Activated CD8-positive, alpha-beta memory T cell treated with anti-CD3 and anti-CD28 coated beads, Interleukin-2, amount 10 ng/mL, durations not matched to agents 7 days and 5 days (primary cell): ENCODE results near the gene UBE2G1. TPM values are rescaled to one million over a fixed set of nuclear protein-coding genes. Genes with fewer than 3 reads are reported as not detected.
"Not testable (repeated sequence)": the region's sequence is repeated elsewhere in the genome, so short reads cannot be mapped to it uniquely, and the experiment has no call there.

Source experiments
- ATAC-seq: fragments of 150-1000 bp; cut with Tn5 transposase; one replicate; pipeline ENCODE4 v1.10.0; 2021; ENCODE audit warnings: moderate library complexity
- CTCF ChIA-PET: fragments of 350-600 bp; sonication (Branson Sonifier 250); formaldehyde crosslinking; loops from one replicate; lab custom pipeline; 2021; ENCODE audit warnings: antibody characterized with exemption; lab: Charles Lee
- DNase-seq: peaks from one replicate; pipeline ENCODE4 v3.0.0-alpha.2; 2020
- H3K27ac Mint-ChIP-seq: one replicate; pipeline ENCODE4 v1.8.0; 2021; ENCODE audit warnings: mild to moderate bottlenecking, mixed read lengths
- H3K27me3 Mint-ChIP-seq: one replicate; pipeline ENCODE4 v1.8.0; 2021; ENCODE audit warnings: mixed read lengths
- H3K36me3 Mint-ChIP-seq: one replicate; pipeline ENCODE4 v1.8.0; 2021; ENCODE audit warnings: mild to moderate bottlenecking, mixed read lengths
- H3K4me1 Mint-ChIP-seq: one replicate; pipeline ENCODE4 v1.8.0; 2021; ENCODE audit warnings: mixed read lengths
- H3K4me3 Mint-ChIP-seq: one replicate; pipeline ENCODE4 v1.8.0; 2021; ENCODE audit warnings: mild to moderate bottlenecking, moderate library complexity, mixed read lengths
- H3K9me3 Mint-ChIP-seq: one replicate; pipeline ENCODE4 v1.8.0; 2022; ENCODE audit warnings: low read depth, mixed read lengths
- total RNA-seq, 2 experiments: library from RNA; stranded (reverse); gene quantifications; one replicate each; pipeline ENCODE4 v1.2.3, GENCODE V29; 2021

UBE2G1 gene
- total RNA-seq, 2 experiments from 2014 or later, result 77.1 to 83.0 TPM

DNA sequence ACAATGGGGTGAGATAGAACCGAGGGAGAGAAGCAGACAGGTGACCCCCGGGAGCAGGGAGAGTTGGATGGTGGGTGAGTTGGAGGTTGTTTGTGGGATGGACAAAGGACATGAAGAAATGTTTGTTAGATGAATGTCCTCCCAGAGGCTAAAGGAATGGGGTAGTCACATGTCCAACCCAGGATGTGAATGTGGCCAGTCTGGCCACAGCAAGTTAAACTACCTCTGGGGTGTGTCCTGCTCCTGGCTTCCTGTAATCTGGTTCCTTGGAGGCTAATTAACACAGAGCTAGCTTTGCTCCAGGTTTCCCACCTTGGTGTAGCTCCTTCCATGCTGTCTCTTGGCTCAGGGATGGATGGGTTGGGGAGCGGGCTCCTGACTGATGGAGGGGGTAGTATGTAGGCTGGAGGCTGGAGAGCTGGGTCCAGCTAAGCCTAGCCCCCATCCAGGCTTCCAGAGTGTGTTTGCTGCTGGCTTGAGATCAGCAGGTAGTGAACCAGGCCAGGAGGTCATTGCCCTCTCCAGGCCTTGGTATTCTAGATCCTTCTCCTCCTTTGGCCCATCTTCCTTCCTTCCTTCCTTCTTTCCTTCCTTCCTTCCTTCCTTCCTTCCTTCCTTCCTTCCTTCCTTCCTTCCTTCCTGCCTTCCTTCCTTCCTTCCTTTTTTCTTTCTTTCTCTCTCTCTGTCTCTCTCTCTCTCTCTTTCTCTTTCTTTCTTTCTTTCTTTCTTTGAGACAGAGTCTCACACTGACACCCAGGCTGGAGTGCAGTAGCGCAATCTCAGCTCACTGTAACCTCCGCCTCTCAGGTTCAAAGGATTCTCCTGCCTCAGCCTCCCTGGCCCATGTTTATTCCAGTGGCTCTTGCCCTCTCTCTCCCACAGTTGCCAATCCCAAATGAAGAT lies 28.0 kb upstream of the UBE2G1 start:
- peaks cover 38% of the 10 kb centered on the region for H3K4me1 Mint-ChIP-seq
- CTCF ChIA-PET, result interaction anchor here (0.9 to 1.4 kb wide), 4 partner anchors 11 to 194 kb away, joined by 3 to 5 read pairs (median 4); no protein-coding TSS in a partner anchor
- DNase-seq, result no peak

DNA sequence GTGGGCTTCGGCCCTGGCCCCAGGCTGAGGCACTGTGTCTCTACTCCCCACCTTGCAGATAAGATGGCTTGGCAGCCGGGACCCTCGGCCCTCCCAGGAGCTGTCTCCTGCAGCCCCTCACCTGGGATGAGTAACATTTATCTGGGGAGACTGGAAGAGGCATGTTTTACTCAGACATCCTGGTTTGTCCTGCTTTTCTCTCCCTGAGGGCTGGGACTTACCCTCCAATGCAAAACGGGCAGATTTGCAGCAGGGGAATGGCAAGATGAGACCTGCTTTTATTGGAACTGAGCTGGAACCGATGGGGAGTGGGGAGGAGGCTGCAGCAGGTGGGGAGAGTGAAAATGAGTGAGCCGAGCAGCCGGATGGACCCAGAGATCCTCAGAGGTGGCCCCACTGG lies 27.3 kb upstream of the UBE2G1 start:
- Mint-ChIP-seq H3K4me1 (peaks cover 38% of the 10 kb centered on the region), H3K36me3 (no peaks in the 10 kb centered on the region), H3K4me3 (no peak overlapping the region), H3K9me3 (no peaks in the 10 kb centered on the region), H3K27me3 (no peaks in the 10 kb centered on the region), H3K27ac (no peak overlapping the region)
- CTCF ChIA-PET, result interaction anchor here (0.6 to 1.2 kb wide), 4 partner anchors 19 to 194 kb away, joined by 3 to 5 read pairs (median 4); no protein-coding TSS in a partner anchor
- DNase-seq (no peak), ATAC-seq (no peak)

More for the DNA sequence above, 28.0 kb upstream of the UBE2G1 start:
- Mint-ChIP-seq H3K27me3 (no peaks in the 10 kb centered on the region), H3K9me3 (no peaks in the 10 kb centered on the region), H3K27ac (peak overlapping the region; percentile 29), H3K4me3 (no peak overlapping the region), H3K36me3 (no peaks in the 10 kb centered on the region)
- no peak for ATAC-seq

DNA sequence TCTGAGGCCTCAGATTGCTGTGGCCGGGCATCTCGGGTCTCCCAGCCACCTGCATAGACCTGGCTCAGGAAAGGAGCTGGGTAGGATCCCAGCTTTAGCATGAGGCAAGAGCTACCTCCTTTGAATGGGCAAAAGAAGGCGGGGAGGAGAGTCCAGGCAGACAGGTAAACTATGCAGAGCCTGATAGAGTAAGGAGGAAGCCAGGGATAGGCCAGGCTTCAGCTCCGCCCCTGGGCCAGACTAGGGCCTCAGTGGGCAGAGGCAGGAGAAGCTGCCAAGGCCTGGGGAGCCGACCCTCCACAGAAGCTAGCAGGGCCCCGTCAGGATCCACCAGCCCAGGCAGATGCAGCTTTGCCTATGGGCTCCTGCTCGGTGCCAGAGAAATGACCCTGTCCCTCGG lies 22.6 kb upstream of the UBE2G1 start:
- Mint-ChIP-seq H3K36me3 (no peaks in the 10 kb centered on the region), H3K4me3 (no peak overlapping the region), H3K4me1 (peaks cover 11% of the 10 kb centered on the region), H3K9me3 (no peaks in the 10 kb centered on the region), H3K27ac (no peak overlapping the region), H3K27me3 (no peaks in the 10 kb centered on the region)
- DNase-seq (no peak), ATAC-seq (no peak)
- CTCF ChIA-PET, result interaction anchor here (1.4 kb wide), 1 partner anchor 17 kb away, joined by 5 read pairs; no protein-coding TSS in a partner anchor

DNA sequence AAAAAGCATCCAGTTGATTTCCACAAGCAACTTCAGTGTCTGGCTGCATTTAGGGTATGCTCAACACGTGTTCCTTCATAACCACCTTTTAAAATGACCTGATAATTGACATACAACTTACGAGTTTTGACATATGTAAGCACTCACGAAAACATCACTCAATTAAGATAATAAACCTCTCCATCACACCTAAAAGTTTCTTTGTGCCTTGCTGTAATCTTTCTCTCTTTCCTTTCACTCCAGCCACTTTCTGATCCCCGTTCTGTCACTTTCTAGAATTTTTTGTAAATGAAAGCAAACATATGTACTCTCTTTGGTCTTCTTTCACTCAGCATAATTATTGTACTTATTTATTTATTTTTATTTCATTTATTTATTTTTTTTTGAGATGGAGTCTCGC lies 20.7 kb upstream of the UBE2G1 start:
- H3K36me3 Mint-ChIP-seq, result no peaks in the 10 kb centered on the region
- H3K9me3 Mint-ChIP-seq, result no peaks in the 10 kb centered on the region
- ATAC-seq (no peak), DNase-seq (no peak)
- H3K4me1 Mint-ChIP-seq, result peaks cover 5% of the 10 kb centered on the region
- H3K4me3 Mint-ChIP-seq, result no peak overlapping the region
- no peak overlapping the region for H3K27ac Mint-ChIP-seq
- H3K27me3 Mint-ChIP-seq, result no peaks in the 10 kb centered on the region
- CTCF ChIA-PET, result no interaction called here

DNA sequence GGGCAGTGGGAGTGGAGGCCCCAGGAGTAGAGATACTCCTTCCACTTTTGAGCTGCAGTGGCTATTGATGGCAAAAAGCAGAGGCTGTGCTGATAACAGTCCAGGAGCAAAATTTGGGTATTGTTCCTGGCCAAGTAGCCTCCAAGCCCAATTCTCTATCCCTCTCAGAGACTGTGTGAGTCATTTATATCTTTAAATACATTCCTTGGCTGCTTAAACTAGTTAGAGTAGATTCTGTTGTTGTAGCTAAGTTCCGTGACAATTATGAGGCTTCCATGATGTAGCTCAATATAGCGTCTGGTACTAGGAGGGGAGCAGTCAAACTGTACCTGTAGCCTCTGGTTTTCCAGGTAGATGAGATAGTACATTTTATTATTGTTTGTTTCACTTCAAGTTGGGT lies 19.9 kb upstream of the UBE2G1 start:
- Mint-ChIP-seq H3K27me3 (no peaks in the 10 kb centered on the region), H3K36me3 (no peaks in the 10 kb centered on the region), H3K4me3 (no peak overlapping the region), H3K9me3 (no peaks in the 10 kb centered on the region), H3K4me1 (peaks cover 7% of the 10 kb centered on the region), H3K27ac (no peak overlapping the region)
- CTCF ChIA-PET, result no interaction called here
- DNase-seq (no peak), ATAC-seq (no peak)

DNA sequence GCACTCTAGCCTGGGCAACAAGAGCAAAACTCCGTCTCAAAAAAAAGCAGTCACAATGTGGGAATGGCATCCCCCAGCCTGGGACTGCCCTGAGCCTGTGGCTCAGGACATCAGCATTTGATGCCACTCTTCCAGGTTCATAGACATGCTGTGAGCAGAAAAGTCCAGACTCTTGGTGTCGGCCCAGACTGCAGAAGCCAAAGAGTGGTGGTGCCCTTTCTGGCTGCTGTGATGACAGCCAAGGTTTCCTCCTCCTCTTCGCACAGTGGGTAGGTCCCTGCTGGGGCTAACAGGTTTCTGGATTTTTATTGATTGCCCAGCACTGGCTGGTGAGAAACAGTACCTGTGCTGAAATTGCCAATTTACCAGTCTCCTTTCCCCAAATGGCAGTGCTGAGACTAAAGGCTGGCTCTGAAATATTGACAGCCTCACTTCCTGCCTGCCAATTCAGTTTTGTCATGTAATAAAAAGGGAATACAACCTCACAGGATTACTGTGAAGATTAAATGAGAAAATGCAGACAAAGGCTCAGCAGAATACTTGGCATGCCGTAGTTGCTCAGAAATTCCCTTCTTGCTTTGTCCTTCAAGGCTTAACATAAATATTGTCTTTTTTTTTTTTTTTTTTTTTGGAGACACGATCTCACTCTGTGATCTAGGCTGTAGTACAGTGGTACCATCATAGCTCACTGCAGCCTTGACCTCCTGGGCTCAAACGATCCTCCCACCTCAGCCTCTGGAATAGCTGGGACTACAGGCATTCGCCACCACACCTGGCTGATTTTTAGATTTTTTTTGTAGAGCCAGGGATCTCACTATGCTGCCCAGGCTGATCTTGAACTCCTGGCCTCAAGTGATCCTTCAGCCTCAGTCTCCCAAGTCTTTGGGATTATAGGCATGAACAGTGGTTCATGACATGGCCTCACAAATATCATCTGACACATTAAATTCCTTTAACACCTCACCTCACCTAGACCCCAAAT lies 15.5 kb upstream of the UBE2G1 start:
- Mint-ChIP-seq H3K27ac (no peak overlapping the region), H3K4me1 (peaks cover 20% of the 10 kb centered on the region), H3K9me3 (no peaks in the 10 kb centered on the region), H3K4me3 (no peak overlapping the region), H3K36me3 (no peaks in the 10 kb centered on the region), H3K27me3 (no peaks in the 10 kb centered on the region)
- ATAC-seq, result no peak
- no peak for DNase-seq
- CTCF ChIA-PET, result no interaction called here

DNA sequence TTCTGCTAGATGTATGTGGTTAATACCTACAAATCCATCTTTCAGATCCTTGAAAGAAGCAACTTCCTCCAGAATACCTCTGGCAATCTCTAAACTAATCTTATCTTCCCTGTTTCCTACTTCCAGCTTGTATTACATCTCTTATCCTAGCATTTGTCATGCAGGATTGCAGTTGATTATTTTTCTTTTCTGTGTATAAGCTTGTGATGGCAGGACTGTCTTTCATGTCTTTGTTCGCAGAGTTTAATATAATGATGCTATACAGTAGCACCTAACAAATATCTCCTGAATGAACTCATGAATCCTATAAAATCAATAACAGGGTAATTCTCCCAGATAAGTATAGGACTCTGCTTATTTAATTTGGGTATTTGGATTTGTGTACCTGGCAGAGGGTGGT lies 12.2 kb upstream of the UBE2G1 start:
- no peaks in the 10 kb centered on the region for H3K27me3 Mint-ChIP-seq
- peaks cover 41% of the 10 kb centered on the region for H3K4me1 Mint-ChIP-seq
- no peak overlapping the region for H3K27ac Mint-ChIP-seq
- no peaks in the 10 kb centered on the region for H3K36me3 Mint-ChIP-seq
- no peak for ATAC-seq
- CTCF ChIA-PET, result interaction anchor here (0.9 kb wide), 1 partner anchor 24 kb away, joined by 3 read pairs; no protein-coding TSS in a partner anchor
- no peak for DNase-seq
- no peaks in the 10 kb centered on the region for H3K9me3 Mint-ChIP-seq
- no peak overlapping the region for H3K4me3 Mint-ChIP-seq

DNA sequence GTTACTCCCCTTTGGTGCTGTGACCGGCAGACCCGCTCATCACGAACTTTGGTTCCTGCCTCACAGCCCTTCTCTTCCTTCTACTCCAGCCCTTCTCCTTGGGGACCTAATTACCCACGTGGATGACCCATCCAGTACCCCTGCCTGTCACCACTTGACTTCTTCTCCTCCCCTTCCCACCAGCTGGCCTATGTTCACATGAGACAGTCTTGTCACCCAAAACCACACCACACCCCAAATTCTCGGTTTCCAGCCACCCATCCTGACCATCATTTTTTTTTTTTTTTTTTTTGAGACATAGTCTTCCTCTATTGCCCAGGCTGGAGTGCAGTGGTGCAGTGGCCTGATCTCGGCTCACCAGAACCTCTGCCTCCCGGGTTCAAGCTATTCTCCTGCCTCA lies 10.8 kb upstream of the UBE2G1 start:
- not testable (repeated sequence) for H3K36me3 Mint-ChIP-seq, H3K4me3 Mint-ChIP-seq, ATAC-seq, H3K9me3 Mint-ChIP-seq, H3K27me3 Mint-ChIP-seq, DNase-seq
- H3K4me1 Mint-ChIP-seq, result peaks cover 46% of the 10 kb centered on the region
- CTCF ChIA-PET, result interaction anchor here (0.7 to 1.1 kb wide), 2 partner anchors 161 to 197 kb away, joined by 3 to 4 read pairs; no protein-coding TSS in a partner anchor
- peak overlapping the region; percentile 7 for H3K27ac Mint-ChIP-seq

DNA sequence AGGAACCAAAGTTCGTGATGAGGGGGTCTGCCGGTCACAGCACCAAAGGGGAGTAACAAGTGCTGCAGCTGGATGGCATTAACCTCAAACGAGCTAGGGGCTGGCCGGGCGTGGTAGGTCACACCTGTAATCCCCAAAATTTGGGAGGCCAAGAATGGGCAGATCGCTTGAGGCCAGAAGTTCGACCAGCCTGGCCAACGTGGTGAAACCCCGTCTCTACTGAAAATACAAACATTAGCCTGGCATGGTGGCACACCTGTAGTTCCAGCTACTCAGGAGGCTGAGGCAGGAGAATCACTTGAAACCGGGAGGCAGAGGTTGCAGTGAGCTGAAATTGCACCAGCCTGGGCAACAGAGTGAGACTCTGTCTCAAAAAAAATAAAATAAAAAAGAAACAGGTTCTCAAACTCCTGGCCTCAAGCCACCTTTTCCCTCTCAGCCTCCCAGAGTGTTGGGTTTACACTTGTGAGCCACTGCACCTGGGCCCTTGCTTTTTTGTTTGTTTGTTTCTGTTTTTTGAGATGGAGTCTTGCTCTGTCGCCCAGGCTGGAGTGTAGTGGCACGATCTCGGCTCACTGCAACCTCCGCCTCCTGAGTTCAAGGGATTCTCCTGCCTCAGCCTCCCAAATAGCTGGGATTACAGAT lies 9.4 kb upstream of the UBE2G1 start:
- not testable (repeated sequence) for DNase-seq, H3K36me3 Mint-ChIP-seq, H3K27me3 Mint-ChIP-seq, ATAC-seq, H3K9me3 Mint-ChIP-seq
- H3K27ac Mint-ChIP-seq, result peak overlapping the region; percentile 92
- CTCF ChIA-PET, result interaction anchor here (0.8 to 1.1 kb wide), 4 partner anchors 10 to 160 kb away, joined by 3 to 8 read pairs (median 5); partner anchors contain the start of gene UBE2G1
- H3K4me1 Mint-ChIP-seq, result peaks cover 39% of the 10 kb centered on the region
- peak overlapping the region; percentile 52 for H3K4me3 Mint-ChIP-seq

DNA sequence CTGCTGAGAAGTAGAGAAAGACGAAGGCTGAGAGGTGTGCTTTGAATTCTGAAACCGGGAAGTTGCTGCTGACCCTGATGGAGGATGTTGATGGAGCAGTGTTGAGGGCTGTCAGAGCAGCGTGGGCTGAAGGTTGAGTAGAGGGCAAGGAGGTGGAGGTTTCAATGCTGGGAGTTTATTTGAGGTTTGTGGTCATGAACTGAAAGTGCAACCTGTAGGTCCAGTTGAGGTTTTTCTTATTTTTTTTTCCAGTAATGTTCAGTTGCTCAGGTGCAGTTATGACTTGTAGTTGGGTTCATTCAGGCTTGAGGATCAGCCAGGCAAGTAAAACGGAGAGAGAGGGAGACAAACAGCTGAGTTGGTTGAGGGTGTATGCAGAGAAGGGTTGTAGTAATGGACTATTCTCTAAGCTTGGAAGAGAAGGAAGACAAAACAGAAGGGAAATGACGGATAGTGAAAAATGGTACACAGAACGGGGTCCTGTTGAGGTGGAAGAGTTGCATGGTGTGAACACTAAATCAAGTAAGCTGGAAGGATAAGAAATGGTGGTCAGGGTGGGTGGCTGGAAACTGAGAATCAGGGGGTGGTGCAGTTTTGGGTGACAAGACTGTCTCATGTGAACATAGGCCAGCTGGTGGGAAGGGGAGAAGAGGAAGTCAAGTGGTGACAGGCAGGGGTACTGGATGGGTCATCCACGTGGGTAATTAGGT lies 8.7 kb upstream of the UBE2G1 start:
- H3K27ac Mint-ChIP-seq, result peak overlapping the region; percentile 92
- H3K4me3 Mint-ChIP-seq, result peak overlapping the region; percentile 52
- H3K4me1 Mint-ChIP-seq, result peaks cover 44% of the 10 kb centered on the region
- CTCF ChIA-PET, result interaction anchor here (0.8 to 1.4 kb wide), 5 partner anchors 9 to 175 kb away, joined by 3 to 8 read pairs (median 4); partner anchors contain the start of gene UBE2G1
- H3K9me3 Mint-ChIP-seq, result no peaks in the 10 kb centered on the region
- H3K27me3 Mint-ChIP-seq, result no peaks in the 10 kb centered on the region
- ATAC-seq (peak; percentile 87), DNase-seq (peak; percentile 84)
- H3K36me3 Mint-ChIP-seq, result no peaks in the 10 kb centered on the region

DNA sequence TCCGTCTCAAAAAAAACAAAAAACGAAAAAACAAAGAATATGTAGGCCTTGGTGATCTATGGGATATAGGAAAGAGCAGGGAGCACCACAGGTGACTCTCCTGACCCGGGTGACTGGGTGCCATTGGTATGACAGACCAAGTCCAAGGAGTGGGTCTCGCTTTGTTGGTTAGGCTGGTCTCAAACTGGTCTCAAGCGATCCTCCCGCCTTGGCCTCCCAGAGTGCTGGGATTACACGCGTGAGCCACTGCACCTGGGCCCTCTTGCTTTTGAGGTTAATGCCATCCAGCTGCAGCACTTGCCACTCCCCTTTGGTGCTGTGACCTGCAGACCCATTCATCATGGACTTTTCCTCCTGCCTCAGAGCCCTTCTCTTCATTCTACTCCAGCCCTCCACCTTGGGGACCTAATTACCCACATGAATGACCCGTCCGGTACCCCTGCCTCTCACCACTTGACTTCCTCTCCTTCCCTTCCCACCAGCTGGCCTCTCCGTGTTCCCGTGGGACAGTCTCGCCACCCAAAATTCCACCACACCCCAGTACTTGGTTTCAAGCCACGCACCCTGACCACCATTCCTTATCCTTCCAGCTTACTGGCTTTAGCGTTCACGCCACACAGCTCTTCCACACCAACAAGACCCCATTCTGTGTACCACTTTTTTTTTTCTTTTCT lies 3.2 kb upstream of the UBE2G1 start:
- CTCF ChIA-PET, result interaction anchor here (1.0 kb wide), 1 partner anchor 16 kb away, joined by 3 read pairs; no protein-coding TSS in a partner anchor
- no peak overlapping the region for H3K27ac Mint-ChIP-seq
- ATAC-seq (no peak), DNase-seq (no peak)
- H3K4me3 Mint-ChIP-seq, result no peak overlapping the region
- H3K27me3 Mint-ChIP-seq, result no peaks in the 10 kb centered on the region
- peaks cover 32% of the 10 kb centered on the region for H3K4me1 Mint-ChIP-seq
- no peaks in the 10 kb centered on the region for H3K9me3 Mint-ChIP-seq
- peaks cover 5% of the 10 kb centered on the region for H3K36me3 Mint-ChIP-seq

DNA sequence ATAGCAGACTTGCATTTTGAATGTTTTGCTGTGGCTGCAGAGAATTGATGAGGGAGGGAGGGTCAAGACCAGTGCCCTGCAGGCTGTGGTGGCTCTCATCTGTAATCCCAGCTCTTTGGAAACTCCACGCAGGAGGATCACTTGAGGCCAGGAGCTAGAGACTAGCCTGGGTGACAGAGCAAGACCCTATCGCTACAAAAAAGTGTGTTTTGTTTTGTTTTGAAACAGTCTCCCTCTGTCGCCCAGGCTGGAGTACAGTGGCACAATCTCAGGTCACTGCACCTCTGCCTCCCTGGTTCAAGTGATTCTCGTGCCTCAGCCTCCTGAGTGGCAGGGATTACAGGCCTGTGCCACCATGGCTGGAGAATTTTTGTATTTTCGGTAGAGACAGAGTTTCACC lies 1.9 kb upstream of the UBE2G1 start:
- ATAC-seq, result no peak
- no peaks in the 10 kb centered on the region for H3K9me3 Mint-ChIP-seq

More for the DNA sequence above, 1.9 kb upstream of the UBE2G1 start:
- no peak for DNase-seq
- Mint-ChIP-seq H3K36me3 (peaks cover 7% of the 10 kb centered on the region), H3K27ac (no peak overlapping the region), H3K4me1 (peaks cover 31% of the 10 kb centered on the region), H3K4me3 (no peak overlapping the region), H3K27me3 (no peaks in the 10 kb centered on the region)
- CTCF ChIA-PET, result no interaction called here
